NCI-H1417 (cell line): ENCODE results near the gene A2ML1.
"Not testable (repeated sequence)": the region's sequence is repeated elsewhere in the genome, so short reads cannot be mapped to it uniquely, and the experiment has no call there.

Source experiments
- DNase-seq, 3 experiments: peaks; one replicate each; lab custom pipeline; 2025; lab: John Stamatoyannopoulos, UW

A2ML1 gene

DNA sequence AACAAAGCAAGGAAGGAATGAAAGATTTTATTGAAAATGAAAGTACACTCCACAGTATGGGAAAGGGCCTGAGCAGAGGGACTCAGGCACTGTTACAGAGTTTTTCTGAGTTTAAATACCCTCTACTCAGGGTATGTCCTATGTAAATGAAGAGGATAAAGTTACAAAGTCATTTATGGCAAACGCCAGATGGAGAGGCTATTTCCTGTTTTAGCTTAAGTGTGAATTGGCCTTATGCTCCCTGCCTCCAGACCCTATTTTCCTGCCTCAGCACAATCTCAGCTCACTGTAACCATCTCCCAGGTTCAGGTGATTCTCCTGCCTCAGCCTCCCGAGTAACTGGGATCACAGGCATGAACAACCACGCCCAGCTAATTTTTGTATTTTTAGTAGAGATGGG, 85.1 kb downstream of the A2ML1 start:
- no peak for DNase-seq

DNA sequence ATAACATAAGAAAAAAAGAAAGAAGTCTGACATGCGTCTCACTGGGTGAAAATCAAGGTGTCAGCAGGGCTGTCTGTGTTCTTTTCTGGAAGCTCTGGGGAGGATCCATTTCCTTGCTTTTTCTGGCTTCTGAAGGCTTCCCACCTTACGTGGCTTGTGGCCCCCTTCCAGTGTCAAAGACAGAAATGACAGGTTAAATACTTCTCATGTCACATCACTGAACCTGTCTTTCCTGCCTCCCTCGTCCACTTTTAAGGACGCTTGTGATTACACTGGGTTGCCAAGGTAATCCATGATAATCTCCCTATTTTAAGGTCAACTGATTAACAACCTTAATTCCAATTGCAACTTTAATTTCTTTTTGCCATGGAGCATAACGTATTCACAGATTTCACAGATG, 87.3 kb downstream of the A2ML1 start:
- no peak for DNase-seq

DNA sequence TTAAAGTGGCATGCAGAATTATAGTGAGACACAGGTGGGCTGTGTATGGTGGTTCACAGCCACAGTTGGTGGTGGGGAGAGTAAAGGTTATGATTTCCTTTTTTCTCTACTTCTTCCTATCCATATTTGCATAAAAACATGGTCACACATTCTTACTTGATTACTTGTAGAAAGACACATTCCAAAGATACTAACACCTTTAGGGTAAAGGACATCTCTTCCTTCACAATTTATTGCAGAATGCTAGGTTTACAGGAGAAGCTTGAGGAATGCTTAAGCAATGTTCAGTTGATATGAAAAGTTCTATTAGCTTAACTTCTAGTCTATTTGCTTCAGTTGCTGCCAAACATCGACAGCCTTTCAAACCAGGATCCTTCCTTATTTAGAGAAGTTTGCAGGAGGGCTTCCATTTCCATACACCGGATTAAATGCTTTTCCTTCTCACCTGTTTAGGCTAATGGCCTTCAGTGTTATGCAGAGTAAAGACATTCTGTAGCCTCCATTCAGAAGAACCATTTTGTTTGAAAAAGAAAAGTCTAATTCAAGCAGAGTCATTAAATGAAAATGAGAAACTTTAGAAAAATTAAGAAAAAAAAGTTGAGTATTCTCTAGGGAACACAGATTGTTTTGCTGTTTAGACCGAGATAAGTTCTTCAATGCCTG, 89.3 kb downstream of the A2ML1 start:
- DNase-seq: no peak

DNA sequence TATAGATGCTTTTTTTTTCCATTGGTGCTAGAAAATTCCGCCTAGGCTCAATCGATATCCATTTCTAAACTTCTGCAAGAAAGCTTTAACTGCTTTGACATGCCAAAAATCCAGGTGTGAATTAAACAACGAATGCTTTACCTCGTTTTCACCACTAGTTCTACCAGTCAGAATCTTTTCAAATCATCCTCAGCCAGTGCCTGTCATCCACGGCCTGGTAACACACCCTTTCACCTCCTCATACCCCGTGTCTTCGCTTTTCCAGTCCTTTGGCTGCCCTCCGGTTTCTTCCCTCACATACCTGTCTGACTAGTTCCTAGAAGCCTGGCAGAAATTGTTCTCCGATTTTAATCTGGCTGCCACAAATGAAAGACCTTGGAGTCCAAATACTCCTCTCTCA, 90.5 kb downstream of the A2ML1 start:
- DNase-seq: peak in 2 of 3 experiments; percentile 65 to 80

DNA sequence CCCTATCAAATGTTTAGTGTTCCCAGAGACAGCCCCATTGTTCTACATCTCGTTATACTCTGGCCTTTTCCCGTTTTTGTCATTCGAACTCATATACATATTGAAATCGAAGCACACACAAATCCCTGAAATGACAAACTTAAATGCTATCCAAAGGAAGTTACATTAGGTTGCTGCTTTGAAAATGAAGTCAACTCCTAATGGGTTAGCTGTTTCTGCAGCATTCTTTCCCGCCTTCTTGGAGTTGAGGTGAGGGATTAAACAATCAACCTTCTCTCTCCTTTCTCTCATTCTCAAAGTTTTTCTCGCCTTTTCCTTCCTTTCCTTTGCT, 91.2 kb downstream of the A2ML1 start:
- DNase-seq: peak in 1 of 3 experiments; percentile 89

DNA sequence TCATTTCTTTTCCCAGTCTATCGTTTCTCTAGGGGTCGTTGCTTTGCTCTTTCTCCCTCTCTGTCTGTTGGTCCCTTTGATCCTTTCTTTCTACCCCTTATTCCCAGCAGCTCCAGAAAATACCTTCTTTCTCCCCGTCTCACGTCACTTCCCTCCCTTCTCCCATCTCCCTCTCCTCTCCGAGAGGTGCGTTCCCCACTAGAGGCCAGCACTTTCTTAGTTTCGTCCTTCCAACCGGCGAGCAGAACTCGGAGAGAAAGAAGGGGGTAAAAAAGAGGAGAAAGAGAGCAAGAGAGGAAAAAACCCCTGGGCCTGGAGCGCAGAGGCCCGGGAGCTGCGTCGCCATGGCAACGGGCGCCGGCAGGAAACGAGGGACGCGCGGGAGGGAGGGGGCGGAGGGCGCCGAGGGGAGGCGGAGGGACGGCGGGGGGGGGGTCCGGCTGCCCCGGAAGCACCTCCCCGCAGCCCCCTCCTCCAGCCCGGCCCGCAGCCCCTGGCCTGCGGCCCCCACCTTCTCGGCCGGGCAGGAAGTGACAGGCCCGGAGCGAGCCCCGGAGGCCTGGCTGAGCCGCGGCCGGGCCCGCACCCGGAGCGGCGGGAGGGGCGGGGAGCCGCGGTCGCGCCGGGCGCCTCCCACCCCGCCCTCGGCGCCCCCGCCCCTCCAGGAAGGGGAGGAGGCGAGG, 91.8 kb downstream of the A2ML1 start, which contains the start of gene PHC1:
TSS of gene PHC1 (plus strand) at position 477 of the 683 bp plus-strand sequence. CDS start 3,169 bp downstream, outside the sequence.
- DNase-seq: peak; percentile 70 to 96 (median 95)

DNA sequence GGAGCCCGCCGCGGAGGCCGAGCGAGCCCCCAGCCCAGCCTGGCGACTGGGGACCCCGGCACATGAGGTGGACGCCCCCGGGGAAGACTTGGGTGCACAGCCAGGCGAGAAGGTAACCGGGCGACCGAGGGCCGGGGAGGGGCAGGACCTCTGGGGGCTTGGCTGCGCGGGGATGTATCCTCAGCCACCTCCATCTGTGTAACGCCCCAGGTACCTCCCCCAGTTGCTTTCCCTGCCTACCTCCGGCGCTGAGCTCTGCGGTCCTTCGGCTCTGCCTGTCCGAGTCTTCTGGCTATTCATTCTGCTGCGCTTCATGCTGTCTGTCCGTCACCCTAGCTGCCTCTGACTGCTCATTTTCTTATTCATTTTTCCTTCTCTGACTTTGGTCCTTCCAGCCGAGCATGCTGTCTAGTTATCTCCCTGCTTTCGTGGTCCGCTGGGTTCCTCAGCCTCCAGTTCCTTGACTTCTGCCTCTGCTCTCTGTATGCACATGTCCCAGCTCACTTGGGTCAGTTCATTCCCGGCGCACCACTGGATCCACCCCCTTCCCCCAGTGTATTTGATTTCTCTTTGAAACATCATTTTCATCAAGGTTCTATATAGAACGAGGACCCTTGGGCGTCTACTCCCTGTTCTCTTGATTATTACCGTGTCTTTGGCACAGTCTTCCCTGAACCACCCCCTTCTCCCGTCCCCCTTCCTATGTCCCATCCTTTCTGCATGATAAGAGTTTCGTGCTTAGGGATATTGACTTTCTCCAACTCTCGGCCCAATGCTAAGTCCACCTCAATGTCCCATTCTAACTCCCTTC, 92.5 kb downstream of the A2ML1 start:
- DNase-seq: peak; percentile 25 to 88 (median 82)

DNA sequence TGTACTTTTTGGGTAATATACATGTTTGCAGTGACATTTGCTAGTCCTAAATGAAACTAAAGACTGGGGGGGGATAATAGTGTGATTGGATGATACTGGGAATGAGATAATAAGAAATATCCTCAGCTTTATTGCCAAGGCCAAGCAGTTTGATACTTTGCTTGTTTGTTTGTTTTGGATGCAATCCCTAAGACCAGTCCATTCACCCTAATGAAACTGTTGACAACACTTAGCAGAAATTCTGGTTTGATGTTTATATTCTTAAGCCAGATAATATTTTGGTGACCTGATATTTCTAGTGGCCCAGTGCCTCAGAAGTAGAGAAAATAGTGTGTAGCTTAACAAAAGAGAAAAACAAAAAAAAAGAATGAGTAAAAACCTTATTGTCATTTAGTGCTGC, 93.7 kb downstream of the A2ML1 start:
- DNase-seq: no peak

DNA sequence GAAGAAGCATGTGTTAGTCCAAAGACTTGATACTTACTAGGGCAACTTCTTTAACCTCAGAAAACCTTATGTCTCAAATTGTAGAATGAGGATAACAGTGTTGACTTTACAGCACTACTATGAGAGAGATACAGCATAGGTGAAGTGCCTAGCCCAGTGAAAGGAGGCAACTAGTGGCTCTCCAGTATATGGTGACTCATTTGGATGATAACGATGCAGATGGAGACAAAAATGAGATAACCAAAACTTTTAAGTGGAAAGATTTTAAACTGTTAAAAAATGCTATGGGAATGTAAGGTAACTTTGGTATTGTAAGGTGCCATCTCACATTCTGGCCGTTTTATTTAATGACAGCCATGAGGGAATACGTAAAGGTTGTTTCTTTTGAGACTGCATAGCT, 94.6 kb downstream of the A2ML1 start:
- DNase-seq: no peak

DNA sequence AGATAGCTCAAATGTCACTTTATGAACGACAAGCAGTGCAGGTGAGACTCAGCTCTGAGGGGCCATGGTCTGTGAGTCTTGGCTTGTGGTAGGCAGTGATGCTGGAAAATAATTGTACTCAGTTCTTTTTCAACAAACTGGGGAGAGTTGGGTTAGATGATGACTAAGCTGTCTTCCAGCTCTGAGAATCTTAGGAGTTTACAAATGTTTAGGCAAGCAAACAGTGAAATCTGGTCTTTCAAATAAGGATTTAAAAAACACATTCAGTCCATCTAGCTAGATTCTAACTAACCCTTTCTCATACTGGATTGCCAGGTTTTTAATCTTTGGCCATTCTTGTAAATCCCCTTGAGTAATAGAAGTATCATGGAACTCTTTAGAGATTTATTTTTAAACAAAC, 95.3 kb downstream of the A2ML1 start:
- DNase-seq: no peak

DNA sequence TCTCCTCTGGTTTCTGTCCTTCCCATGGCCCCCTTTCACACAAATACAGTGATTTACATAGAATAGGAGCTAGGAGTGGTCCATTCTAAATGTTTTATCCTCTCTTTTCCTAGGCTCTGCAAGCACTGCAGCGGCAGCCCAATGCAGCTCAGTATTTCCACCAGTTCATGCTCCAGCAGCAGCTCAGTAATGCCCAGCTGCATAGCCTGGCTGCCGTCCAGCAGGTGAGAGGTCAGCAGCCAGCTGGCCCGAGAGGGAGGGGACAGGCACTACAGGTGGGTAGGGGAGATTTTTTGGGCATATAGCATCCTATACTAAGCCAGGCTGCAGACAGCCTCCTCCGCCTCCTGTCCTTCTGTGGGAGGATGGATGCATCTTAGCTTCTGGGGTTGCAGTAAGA, 97.2 kb downstream of the A2ML1 start:
- not testable (repeated sequence) for DNase-seq

DNA sequence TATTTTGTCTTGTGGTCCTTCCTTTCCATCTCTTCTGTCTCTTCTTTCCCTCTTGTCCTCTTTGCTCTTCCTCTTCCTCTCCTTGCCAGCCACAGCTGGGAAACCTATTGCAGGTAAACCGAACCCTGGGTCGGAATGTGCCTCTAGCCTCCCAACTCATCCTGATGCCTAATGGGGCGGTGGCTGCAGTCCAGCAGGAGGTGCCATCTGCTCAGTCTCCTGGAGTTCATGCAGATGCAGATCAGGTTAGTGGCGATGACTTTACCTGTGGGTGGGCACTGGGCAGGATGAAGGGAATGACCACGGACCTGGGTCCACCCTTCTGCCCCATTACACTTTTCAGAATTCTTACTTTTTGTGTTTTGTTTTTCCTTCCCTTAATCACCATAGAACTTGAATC, 100.1 kb downstream of the A2ML1 start:
- no peak for DNase-seq
